Stimulated activated CD8-positive, alpha-beta memory T cell treated with anti-CD3 and anti-CD28 coated beads, Interleukin-7, amount 100 ng/mL, for 1 hour (primary cell): ENCODE data around the gene TCF3.
"Not testable (repeated sequence)": the region's sequence is repeated elsewhere in the genome, so short reads cannot be mapped to it uniquely, and the experiment has no call there.

Experiments
- DNase-seq, 2 donors: peaks; one replicate each; pipeline ENCODE4 v3.0.0-alpha.2; 2020; ENCODE audit warnings: low read depth in 2 of 2

Gene TCF3

GRCh38 chr19:1672769-1673644 lies 20.6 kb upstream of the TCF3 start:
- no peak for DNase-seq

GRCh38 chr19:1672038-1672768 lies 19.8 kb upstream of the TCF3 start:
- DNase-seq, result peak in 1 of 2 donors; percentile 35

GRCh38 chr19:1671716-1672037 lies 19.3 kb upstream of the TCF3 start:
- no peak for DNase-seq

GRCh38 chr19:1670747-1671146 lies 18.3 kb upstream of the TCF3 start:
- DNase-seq, result not testable (repeated sequence)

GRCh38 chr19:1668486-1669270 lies 16.3 kb upstream of the TCF3 start:
- no peak for DNase-seq

GRCh38 chr19:1668048-1668485 lies 15.7 kb upstream of the TCF3 start:
- DNase-seq, result no peak

- no peak for DNase-seq
These were observed 13.2 kb upstream of the TCF3 start for GRCh38 chr19:1665565-1666047.

- DNase-seq, result no peak
These were observed 11.4 kb upstream of the TCF3 start for GRCh38 chr19:1663852-1664251.

- not testable (repeated sequence) for DNase-seq
These were observed 10.8 kb upstream of the TCF3 start for GRCh38 chr19:1663227-1663626.

- no peak for DNase-seq
These were observed 9.6 kb upstream of the TCF3 start for GRCh38 chr19:1661995-1662394.

- no peak for DNase-seq
These were observed 6.6 kb upstream of the TCF3 start for GRCh38 chr19:1659084-1659427.

GRCh38 chr19:1658150-1659083 lies 6.0 kb upstream of the TCF3 start:
- no peak for DNase-seq

GRCh38 chr19:1657746-1658145 lies 5.3 kb upstream of the TCF3 start:
- DNase-seq, result no peak

GRCh38 chr19:1656988-1657536 lies 4.6 kb upstream of the TCF3 start:
- no peak for DNase-seq

- no peak for DNase-seq
These were observed 3.7 kb upstream of the TCF3 start for GRCh38 chr19:1655987-1656608.

GRCh38 chr19:1655131-1655981 lies 2.9 kb upstream of the TCF3 start:
- no peak for DNase-seq

GRCh38 chr19:1654178-1654792 lies 1.9 kb upstream of the TCF3 start:
- no peak for DNase-seq

GRCh38 chr19:1653300-1653628 lies 849 bp upstream of the TCF3 start:
- no peak for DNase-seq
